Caco-2 (cell line): ENCODE results near the gene ADGRV1. TPM values are rescaled to one million over a fixed set of nuclear protein-coding genes. Genes with fewer than 3 reads are reported as not detected.

Source experiments
- BruUV-seq: library from RNA; stranded (reverse); fragments of 400-500 nt; replicated peaks from 2 replicates; lab custom pipeline; 2021; lab: Mats Ljungman, UMichigan
- CTCF ChIA-PET: fragments of 300-600 bp; sonication (Branson Sonifier 250); formaldehyde crosslinking; loops from one replicate; lab custom pipeline; 2022; ENCODE audit warnings: antibody characterized with exemption; lab: Charles Lee
- POLR2A ChIA-PET: fragments of 300-600 bp; sonication (Branson Sonifier 250); formaldehyde crosslinking; loops from one replicate; lab custom pipeline; 2022; ENCODE audit warnings: antibody characterized with exemption; lab: Charles Lee
- DNase-seq, 2 experiments: peaks; one replicate each; pipeline versions ENCODE4 v3.0.0 to v3.0.0-alpha.2; 2020 to 2022
- H3K27me3 ChIP-seq: replicated peaks from 2 replicates; pipeline ENCODE4 v1.6.0; 2011; ENCODE audit warnings: low read length; ENCODE audit not compliant: control insufficient read depth, insufficient read depth
- H3K36me3 ChIP-seq: 2 replicates; pipeline ENCODE4 v1.5.1; 2011; ENCODE audit warnings: low read length; ENCODE audit not compliant: control insufficient read depth, insufficient read depth
- H3K4me1 ChIP-seq: fragments of 250-450 bp; sonication (Bioruptor Pico); 2 replicates; pipeline ENCODE4 v1.5.1; 2020; ENCODE audit warnings: mild to moderate bottlenecking
- H3K4me3 ChIP-seq: 2 replicates; pipeline ENCODE4 v1.5.1; 2011; ENCODE audit warnings: low read depth, mild to moderate bottlenecking, control low read depth, low read length
- H3K9me3 ChIP-seq: fragments of 250-450 bp; sonication (Bioruptor Pico); 2 replicates; pipeline ENCODE4 v1.5.1; 2020; ENCODE audit warnings: mild to moderate bottlenecking, moderate library complexity
- H3K27ac Mint-ChIP-seq: one replicate; pipeline ENCODE4 v1.8.0; 2022; ENCODE audit warnings: mixed read lengths; ENCODE audit not compliant: unreplicated experiment
- H3K27me3 Mint-ChIP-seq: one replicate; pipeline ENCODE4 v1.8.0; 2022; ENCODE audit warnings: mixed read lengths; ENCODE audit not compliant: insufficient read depth, unreplicated experiment
- H3K36me3 Mint-ChIP-seq: one replicate; pipeline ENCODE4 v1.8.0; 2022; ENCODE audit warnings: mild to moderate bottlenecking, mixed read lengths; ENCODE audit not compliant: insufficient read depth, unreplicated experiment
- H3K4me1 Mint-ChIP-seq: one replicate; pipeline ENCODE4 v1.8.0; 2022; ENCODE audit warnings: low read depth, mixed read lengths; ENCODE audit not compliant: unreplicated experiment
- H3K4me3 Mint-ChIP-seq: one replicate; pipeline ENCODE4 v1.8.0; 2022; ENCODE audit warnings: mild to moderate bottlenecking, moderate library complexity, mixed read lengths; ENCODE audit not compliant: unreplicated experiment
- H3K9me3 Mint-ChIP-seq: one replicate; pipeline ENCODE4 v1.8.0; 2022; ENCODE audit warnings: mixed read lengths; ENCODE audit not compliant: unreplicated experiment
- CTCF ChIP-seq, 2 experiments: fragments of 200-600 bp in 1 of 2; IDR thresholded peaks; 1 replicate in 1 of 2; 2 replicates in 1 of 2; pipeline versions ENCODE4 v1.5.1 to v1.8.0; 2011 to 2022; ENCODE audit warnings: antibody characterized with exemption in 1 of 2, control low read depth in 1 of 2, inconsistent platforms in 1 of 2, low read depth in 1 of 2, low read length in 1 of 2, mild to moderate bottlenecking in 1 of 2, moderate library complexity in 1 of 2; ENCODE audit not compliant: insufficient read depth in 1 of 2, severe bottlenecking in 1 of 2, unreplicated experiment in 1 of 2
- intact Hi-C: fragments of 100-400 bp; cut with micrococcal nuclease; formaldehyde crosslinking; loops from one replicate; pipeline ENCODE4 v1.10.0; 2022; ENCODE audit not compliant: unreplicated experiment
- total RNA-seq: library from RNA; stranded (reverse); gene quantifications from 2 replicates; pipeline ENCODE4 v1.2.3, GENCODE V29; 2022

Gene ADGRV1
- total RNA-seq, 1 experiment from 2014 or later = 23.2 TPM

GRCh38 chr5:90636948-90637347 is 78.4 kb downstream of the ADGRV1 start:
- H3K9me3 Mint-ChIP-seq = no peaks in the 10 kb centered on the region
- no TSS peak for BruUV-seq
- TF ChIP-seq CTCF (IDR thresholded peaks at IDR 0.05; ENCODE audit: insufficient read depth in 1 of 2, low read depth in 1 of 2, low read length in 1 of 2, severe bottlenecking in 1 of 2, unreplicated experiment in 1 of 2) = no peak

GRCh38 chr5:90637731-90638130 is 79.1 kb downstream of the ADGRV1 start:
- Mint-ChIP-seq H3K27me3 (no peaks in the 10 kb centered on the region), H3K4me3 (no peak overlapping the region), H3K27ac (no peak overlapping the region), H3K9me3 (no peaks in the 10 kb centered on the region), H3K36me3 (no peaks in the 10 kb centered on the region), H3K4me1 (no peaks in the 10 kb centered on the region)
- ChIA-PET CTCF (no interaction called here), POLR2A (no interaction called here)
- TF ChIP-seq CTCF (IDR thresholded peaks at IDR 0.05; ENCODE audit: insufficient read depth in 1 of 2, low read depth in 1 of 2, low read length in 1 of 2, severe bottlenecking in 1 of 2, unreplicated experiment in 1 of 2) = no peak
- no TSS peak for BruUV-seq
- no peaks in the 10 kb centered on the region for H3K27me3 ChIP-seq
- intact Hi-C loops = no loop called here
- no peaks in the 10 kb centered on the region for H3K4me1 ChIP-seq
- no peaks in the 10 kb centered on the region for H3K9me3 ChIP-seq
- no peak overlapping the region for H3K4me3 ChIP-seq
- DNase-seq = no peak
- no peaks in the 10 kb centered on the region for H3K36me3 ChIP-seq

More at GRCh38 chr5:90636948-90637347, 78.4 kb downstream of the ADGRV1 start:
- intact Hi-C loops = no loop called here
- CTCF ChIA-PET = no interaction called here
- Mint-ChIP-seq H3K36me3 (no peaks in the 10 kb centered on the region), H3K4me1 (no peaks in the 10 kb centered on the region), H3K4me3 (no peak overlapping the region), H3K27me3 (no peaks in the 10 kb centered on the region), H3K27ac (no peak overlapping the region)
- no peak overlapping the region for H3K4me3 ChIP-seq
- no peak for DNase-seq
- H3K9me3 ChIP-seq = no peaks in the 10 kb centered on the region
- H3K4me1 ChIP-seq = no peaks in the 10 kb centered on the region
- no peaks in the 10 kb centered on the region for H3K27me3 ChIP-seq
- H3K36me3 ChIP-seq = no peaks in the 10 kb centered on the region
- POLR2A ChIA-PET = no interaction called here

GRCh38 chr5:90638878-90639277 is 80.3 kb downstream of the ADGRV1 start:
- Mint-ChIP-seq H3K36me3 (no peaks in the 10 kb centered on the region), H3K4me1 (no peaks in the 10 kb centered on the region), H3K27me3 (no peaks in the 10 kb centered on the region), H3K9me3 (no peaks in the 10 kb centered on the region), H3K4me3 (no peak overlapping the region), H3K27ac (no peak overlapping the region)
- Histone ChIP-seq H3K4me1 (no peaks in the 10 kb centered on the region), H3K27me3 (no peaks in the 10 kb centered on the region), H3K9me3 (no peaks in the 10 kb centered on the region), H3K4me3 (no peak overlapping the region), H3K36me3 (no peaks in the 10 kb centered on the region)
- ChIA-PET CTCF (interaction anchor here (0.6 kb wide), 1 partner anchor 305 kb away, joined by 3 read pairs; no protein-coding TSS in a partner anchor), POLR2A (no interaction called here)
- intact Hi-C loops = no loop called here
- no TSS peak for BruUV-seq
- TF ChIP-seq CTCF (IDR thresholded peaks at IDR 0.05; ENCODE audit: insufficient read depth in 1 of 2, low read depth in 1 of 2, low read length in 1 of 2, severe bottlenecking in 1 of 2, unreplicated experiment in 1 of 2) = no peak
- no peak for DNase-seq
